ENCODE data around the gene TMEM141. TPM values are rescaled to one million over a fixed set of nuclear protein-coding genes. Genes with fewer than 3 reads are reported as not detected.

The TMEM141 gene
- 42.9 and 43.6 TPM in 2 replicates for total RNA-seq

GRCh38 chr9:136790640-136791515 lies at the start of gene TMEM141:
Gene TMEM141, plus strand, starts transcription at chr9:136791344. Its CDS starts 27 bp downstream, at chr9:136791371.

DNA sequence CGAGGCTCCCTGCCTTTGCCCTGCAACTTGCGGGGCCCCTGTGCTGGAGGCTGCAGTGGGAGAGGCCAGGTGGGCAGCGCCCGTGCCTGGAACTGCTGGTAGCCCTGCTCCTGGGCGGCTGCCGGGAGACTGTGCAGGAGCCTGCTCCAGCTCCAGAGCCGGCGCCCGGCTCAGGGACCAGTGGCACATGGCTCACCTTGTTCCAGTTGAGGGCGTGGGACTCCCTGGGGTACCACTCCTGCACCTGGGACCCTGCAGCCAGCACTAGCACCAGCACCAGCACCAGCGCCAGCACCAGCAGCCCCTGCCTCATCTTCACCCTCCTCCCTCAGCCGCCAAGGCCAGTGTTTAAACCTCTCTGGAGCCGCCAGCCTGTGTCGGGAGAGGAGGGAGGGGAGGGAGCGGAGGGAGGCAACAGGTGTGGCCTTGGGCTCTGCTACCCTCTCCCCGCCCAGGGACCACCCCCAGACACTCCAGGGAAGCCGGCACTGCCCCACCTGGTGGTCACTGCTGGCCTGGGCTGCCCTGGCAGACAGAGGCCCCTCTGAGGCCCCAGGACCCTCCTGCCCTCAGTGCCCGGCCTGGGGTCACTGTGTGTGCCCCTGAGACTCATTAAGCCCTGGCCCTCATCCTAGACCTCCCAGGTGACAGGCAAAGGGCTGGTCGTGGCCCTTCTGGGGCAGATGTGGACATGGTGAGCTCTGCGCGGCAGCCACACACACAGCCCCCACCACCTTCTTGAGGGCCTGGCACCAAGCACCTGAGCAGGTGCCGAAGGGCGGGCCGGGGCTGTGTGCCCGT lies 48.4 kb upstream of the TMEM141 start, which contains the start of gene LCN10:
TSS of gene LCN10 (minus strand) at position 350 of the 801 bp plus-strand sequence. CDS start at position 313, 37 bp downstream.

GRCh38 chr9:136748201-136748600 lies 42.9 kb upstream of the TMEM141 start, which contains the start of gene LCN6:
Gene LCN6, minus strand, starts transcription at chr9:136748525. Its CDS starts 42 bp downstream, at chr9:136748483.

GRCh38 chr9:136764301-136764891 lies 26.7 kb upstream of the TMEM141 start, which contains the start of gene LCN15:
Gene LCN15, minus strand, starts transcription at chr9:136764518. Its CDS starts 30 bp downstream, at chr9:136764488.

DNA sequence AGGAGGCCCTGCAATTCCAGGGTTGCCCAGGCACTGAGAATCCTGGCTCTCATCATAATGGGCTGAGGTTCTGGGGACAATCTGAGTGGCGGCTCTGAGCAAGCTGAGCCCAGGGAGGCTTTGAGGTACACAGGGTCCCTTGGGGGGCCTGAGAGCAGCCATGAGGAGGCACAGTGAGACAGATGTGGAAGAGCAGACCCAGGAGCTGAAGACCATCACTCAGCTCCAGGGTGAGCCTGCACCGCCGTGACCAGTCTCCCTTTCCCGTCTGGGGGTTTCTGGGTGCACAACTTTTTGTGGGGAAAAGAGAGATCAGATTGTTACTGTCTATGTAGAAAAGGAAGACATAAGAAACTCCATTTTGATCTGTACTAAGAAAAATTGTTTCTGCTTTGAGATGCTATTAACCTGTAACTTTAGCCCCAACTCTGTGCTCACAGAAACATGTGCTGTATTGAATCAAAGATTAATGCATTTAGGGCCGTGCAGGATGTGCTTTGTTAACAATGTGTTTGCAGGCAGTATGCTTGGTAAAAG lies 5.2 kb downstream of the TMEM141 start, which contains the start of gene CCDC183:
TSS of gene CCDC183 (plus strand) at position 101 of the 537 bp plus-strand sequence. CDS start at position 161, 60 bp downstream.

GRCh38 chr9:136807281-136808074 lies 16.3 kb downstream of the TMEM141 start, which contains the start of gene RABL6:
Gene RABL6, plus strand, starts transcription at chr9:136807948. Its CDS starts 249 bp downstream, at chr9:136808197.

DNA sequence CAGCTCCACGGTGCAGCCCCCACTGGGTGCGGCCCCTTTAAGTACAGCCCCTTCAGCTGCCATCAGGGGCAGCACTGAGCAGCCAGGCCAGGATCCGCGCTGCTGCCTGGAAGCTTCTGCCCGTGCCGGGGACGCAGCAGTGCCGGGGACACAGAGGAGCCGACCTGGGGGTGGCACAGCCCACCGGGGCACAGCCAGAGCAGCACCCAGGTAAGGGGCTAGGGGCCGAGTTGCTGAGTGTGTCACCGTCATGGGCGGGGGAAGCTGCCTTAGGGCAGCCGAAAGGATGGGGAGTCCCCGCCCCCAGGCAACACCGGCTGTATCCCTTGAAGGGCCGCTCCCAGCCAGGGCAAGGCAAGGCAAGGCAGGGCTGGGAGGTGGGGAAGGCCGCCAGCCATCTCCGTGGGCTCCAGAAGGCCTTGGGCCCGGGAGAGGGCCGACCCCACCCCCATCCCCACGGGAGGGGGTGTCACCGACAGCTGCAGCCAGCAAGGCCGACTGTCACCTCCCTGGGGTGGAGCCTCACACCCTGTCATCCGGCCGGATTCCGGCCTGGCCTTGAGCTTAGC lies 51.3 kb downstream of the TMEM141 start, which contains the start of gene AJM1:
TSS of gene AJM1 (plus strand) at position 99 of the 569 bp plus-strand sequence. CDS start 1,937 bp downstream, outside the sequence.

Small RNAs within 50 kb of the gene (small RNA-seq; reads per million reads assigned to genes)
- gene AL355987.2, result not detected
- gene ATP6V1G1P3, result not detected
- gene MIR4292, result not detected
- gene MIR6722, result not detected

Other genes starting within 250 kb of the TMEM141 start
- 116 and 138 TPM in 2 replicates for gene NOTCH1, start 245.3 kb upstream of the TMEM141 start, total RNA-seq
- 400 and 489 TPM in 2 replicates for gene EGFL7, start 128.4 kb upstream of the TMEM141 start, total RNA-seq
- gene AGPAT2, start 103.9 kb upstream of the TMEM141 start, total RNA-seq, result 29.1 and 43.1 TPM in 2 replicates
- 121 and 158 TPM in 2 replicates for gene DIPK1B, start 78.8 kb upstream of the TMEM141 start, total RNA-seq
- gene LCN10, start 48.4 kb upstream of the TMEM141 start, total RNA-seq, result not detected in 2 replicates
- gene LCN6, start 42.8 kb upstream of the TMEM141 start, total RNA-seq, result not detected in 2 replicates
- gene LCN8, start 33.1 kb upstream of the TMEM141 start, total RNA-seq, result not detected in 2 replicates
- not detected in 2 replicates for gene LCN15, start 26.8 kb upstream of the TMEM141 start, total RNA-seq
- 0.13 TPM in 1 of 2 replicates, not detected in the other for gene CCDC183, start 5.0 kb downstream of the TMEM141 start, total RNA-seq
- gene RABL6, start 16.6 kb downstream of the TMEM141 start, total RNA-seq, result 68.1 and 77.0 TPM in 2 replicates
- gene AJM1, start 51.1 kb downstream of the TMEM141 start, total RNA-seq, result 0.66 and 0.72 TPM in 2 replicates
- 51.4 and 81.0 TPM in 2 replicates for gene PHPT1, start 58.1 kb downstream of the TMEM141 start, total RNA-seq
- 1.9 and 2.0 TPM in 2 replicates for gene MAMDC4, start 61.0 kb downstream of the TMEM141 start, total RNA-seq
- gene EDF1, start 75.0 kb downstream of the TMEM141 start, total RNA-seq, result 173 and 174 TPM in 2 replicates
- gene TRAF2, start 95.2 kb downstream of the TMEM141 start, total RNA-seq, result 11.0 and 14.3 TPM in 2 replicates
- 95.3 and 115 TPM in 2 replicates for gene FBXW5, start 153.4 kb downstream of the TMEM141 start, total RNA-seq
- not detected in 2 replicates for gene C8G, start 153.9 kb downstream of the TMEM141 start, total RNA-seq
- not detected in 2 replicates for gene LCN12, start 160.9 kb downstream of the TMEM141 start, total RNA-seq
- not detected in 2 replicates for gene PTGDS, start 186.2 kb downstream of the TMEM141 start, total RNA-seq
- not detected in 2 replicates for gene LCNL1, start 191.6 kb downstream of the TMEM141 start, total RNA-seq
- 16.6 and 17.4 TPM in 2 replicates for gene PAXX, start 201.1 kb downstream of the TMEM141 start, total RNA-seq
- 0.14 and 0.27 TPM in 2 replicates for gene CLIC3, start 205.2 kb downstream of the TMEM141 start, total RNA-seq
- gene ABCA2, start 236.9 kb downstream of the TMEM141 start, total RNA-seq, result 11.0 and 12.3 TPM in 2 replicates
- gene FUT7, start 240.7 kb downstream of the TMEM141 start, total RNA-seq, result not detected in 2 replicates